Right atrium auricular region (tissue), 2 donors: Measurements from ENCODE around the gene OR2T27. TPM values are rescaled to one million over a fixed set of nuclear protein-coding genes. Genes with fewer than 3 reads are reported as not detected.

Experiments used
- DNase-seq: peaks from one replicate; pipeline ENCODE4 v3.0.0-alpha.2; 2019; ENCODE audit warnings: low spot score
- H3K27ac ChIP-seq, 2 donors: fragments of 200-600 bp; sonication (generic); 1 replicate in 1 of 2; 2 replicates in 1 of 2; pipeline ENCODE4 v1.5.1; 2016 to 2019
- H3K27me3 ChIP-seq, 2 donors: fragments of 200-600 bp; sonication (generic); one replicate each; pipeline versions ENCODE4 v1.5.1 to v1.6.0; 2017 to 2019
- H3K36me3 ChIP-seq: fragments of 200-600 bp; sonication (generic); one replicate; pipeline ENCODE4 v1.5.1; 2016
- H3K4me1 ChIP-seq, 2 donors: fragments of 200-600 bp; sonication (generic); one replicate each; pipeline versions ENCODE4 v1.5.1 to v1.6.0; 2017 to 2019
- H3K4me3 ChIP-seq, 2 donors: fragments of 200-600 bp; sonication (generic); 1 replicate in 1 of 2; 2 replicates in 1 of 2; pipeline ENCODE4 v1.5.1; 2017 to 2019; ENCODE audit warnings: mild to moderate bottlenecking in 1 of 2, moderate library complexity in 1 of 2
- H3K9me3 ChIP-seq, 2 donors: fragments of 200-600 bp; sonication (generic); one replicate each; pipeline ENCODE4 v1.5.1; 2019
- total RNA-seq, 2 donors: library from RNA; depleted of rRNA; stranded (reverse); fragments of >200 nt; gene quantifications; one replicate each; pipeline ENCODE4 v1.1.0, GENCODE V29; 2016
- TF ChIP-seq, protein P1 (sequence below), 2 donors: fragments of 200-600 bp; sonication (generic); IDR thresholded peaks; one replicate each; pipeline ENCODE4 v1.5.1; 2019; ENCODE audit warnings: antibody characterized with exemption in 2 of 2

OR2T27 gene
- total RNA-seq, 2 donors from 2014 or later = not detected

DNA sequence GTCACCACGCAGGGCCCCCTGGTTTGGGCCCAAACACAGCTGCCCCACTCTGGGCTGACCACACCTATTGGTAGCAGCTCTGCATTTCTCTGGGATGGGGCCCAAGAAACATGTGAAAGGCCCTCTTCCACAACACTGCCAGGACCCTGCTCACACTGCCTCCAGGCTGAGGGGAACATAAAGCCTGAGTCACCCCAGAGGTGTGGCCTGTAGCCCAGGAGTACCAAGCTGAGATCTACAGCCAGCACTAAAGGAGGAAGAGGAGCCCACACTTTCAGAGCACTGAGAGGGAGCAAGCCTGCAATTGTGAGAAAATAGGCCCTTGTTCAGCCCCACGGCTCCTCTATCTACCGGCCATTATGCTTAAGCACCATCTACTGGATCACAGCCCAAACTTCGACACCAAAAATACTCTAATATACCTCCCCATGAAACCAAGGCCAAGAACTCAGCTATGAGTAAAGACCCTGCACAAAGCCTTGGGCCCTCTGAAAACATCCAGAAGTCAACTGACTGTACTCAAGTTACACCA, 43.4 kb downstream of the OR2T27 start:
- Histone ChIP-seq H3K4me3 (no peak overlapping the region), H3K27me3 (no peaks in the 10 kb centered on the region), H3K36me3 (no peaks in the 10 kb centered on the region), H3K9me3 (no peaks in the 10 kb centered on the region), H3K27ac (no peak overlapping the region), H3K4me1 (no peaks in the 10 kb centered on the region)
- TF ChIP-seq, protein P1, sequence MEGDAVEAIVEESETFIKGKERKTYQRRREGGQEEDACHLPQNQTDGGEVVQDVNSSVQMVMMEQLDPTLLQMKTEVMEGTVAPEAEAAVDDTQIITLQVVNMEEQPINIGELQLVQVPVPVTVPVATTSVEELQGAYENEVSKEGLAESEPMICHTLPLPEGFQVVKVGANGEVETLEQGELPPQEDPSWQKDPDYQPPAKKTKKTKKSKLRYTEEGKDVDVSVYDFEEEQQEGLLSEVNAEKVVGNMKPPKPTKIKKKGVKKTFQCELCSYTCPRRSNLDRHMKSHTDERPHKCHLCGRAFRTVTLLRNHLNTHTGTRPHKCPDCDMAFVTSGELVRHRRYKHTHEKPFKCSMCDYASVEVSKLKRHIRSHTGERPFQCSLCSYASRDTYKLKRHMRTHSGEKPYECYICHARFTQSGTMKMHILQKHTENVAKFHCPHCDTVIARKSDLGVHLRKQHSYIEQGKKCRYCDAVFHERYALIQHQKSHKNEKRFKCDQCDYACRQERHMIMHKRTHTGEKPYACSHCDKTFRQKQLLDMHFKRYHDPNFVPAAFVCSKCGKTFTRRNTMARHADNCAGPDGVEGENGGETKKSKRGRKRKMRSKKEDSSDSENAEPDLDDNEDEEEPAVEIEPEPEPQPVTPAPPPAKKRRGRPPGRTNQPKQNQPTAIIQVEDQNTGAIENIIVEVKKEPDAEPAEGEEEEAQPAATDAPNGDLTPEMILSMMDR (IDR thresholded peaks at IDR 0.05) = no peak
- DNase-seq = no peak

DNA sequence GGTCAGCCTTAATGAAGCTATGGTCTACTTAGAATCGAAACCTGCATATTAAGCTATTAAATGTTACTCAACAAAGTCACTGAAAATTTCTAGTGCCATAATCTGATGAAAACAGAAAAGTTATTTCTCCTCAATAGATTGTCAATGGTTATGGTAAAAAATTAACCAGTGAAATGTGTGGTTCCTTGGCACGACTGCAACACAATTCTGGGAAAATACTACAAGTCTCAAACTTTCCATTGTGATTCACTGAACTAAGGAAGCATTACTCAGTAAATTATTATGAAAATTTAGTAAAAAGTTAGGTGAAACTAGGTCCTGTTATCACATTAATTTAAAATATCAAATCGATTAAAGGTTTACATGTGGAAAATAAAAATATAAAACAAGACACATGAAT, 45.0 kb downstream of the OR2T27 start:
- Histone ChIP-seq H3K9me3 (no peaks in the 10 kb centered on the region), H3K4me3 (no peak overlapping the region), H3K36me3 (no peaks in the 10 kb centered on the region), H3K4me1 (no peaks in the 10 kb centered on the region), H3K27me3 (no peaks in the 10 kb centered on the region), H3K27ac (no peak overlapping the region)
- TF ChIP-seq, protein P1 (IDR thresholded peaks at IDR 0.05) = no peak
- no peak for DNase-seq

Other genes starting within 250 kb of the OR2T27 start
- gene OR2T2, start 209.9 kb downstream of the OR2T27 start, total RNA-seq = not detected
- gene OR2T3, start 182.2 kb downstream of the OR2T27 start, total RNA-seq = not detected
- gene OR2T5, start 166.9 kb downstream of the OR2T27 start, total RNA-seq = not detected
- gene OR2G6, start 147.5 kb downstream of the OR2T27 start, total RNA-seq = not detected
- not detected for gene OR2T29, start 92.8 kb downstream of the OR2T27 start, total RNA-seq
- gene OR2T34, start 80.8 kb downstream of the OR2T27 start, total RNA-seq = not detected
- not detected for gene OR2T10, start 57.8 kb downstream of the OR2T27 start, total RNA-seq
- not detected for gene OR2T11, start 20.4 kb downstream of the OR2T27 start, total RNA-seq
- gene OR2T35, start 10.2 kb downstream of the OR2T27 start, total RNA-seq = not detected
- not detected for gene OR14I1, start 47.2 kb upstream of the OR2T27 start, total RNA-seq
- gene LYPD8, start 100.2 kb upstream of the OR2T27 start, total RNA-seq = not detected
- gene SH3BP5L, start 170.4 kb upstream of the OR2T27 start, total RNA-seq = 10 to 100 TPM; 13.6 to 18.5 TPM
- 10 to 100 TPM; 55.3 to 59.1 TPM for gene ZNF672, start 182.7 kb upstream of the OR2T27 start, total RNA-seq
- gene ZNF692, start 203.6 kb upstream of the OR2T27 start, total RNA-seq = 10 to 100 TPM in 1 of 2 donors, 1 to 10 TPM in 1; 9.7 to 11.8 TPM